Chondrocyte (in vitro differentiated cells): Measurements from ENCODE around the gene BLOC1S2. TPM values are rescaled to one million over a fixed set of nuclear protein-coding genes. Genes with fewer than 3 reads are reported as not detected.

Experiments
- DNase-seq: peaks from one replicate; pipeline ENCODE4 v3.0.0; 2021; ENCODE audit warnings: mixed read lengths, low spot score
- H3K27ac Mint-ChIP-seq: one replicate; pipeline ENCODE4 v1.8.0; 2021; ENCODE audit warnings: mild to moderate bottlenecking, moderate library complexity, mixed read lengths; ENCODE audit not compliant: unreplicated experiment
- H3K27me3 Mint-ChIP-seq: 2 replicates; pipeline ENCODE4 v1.8.0; 2021; ENCODE audit warnings: low read depth, mixed read lengths
- H3K36me3 Mint-ChIP-seq: 2 replicates; pipeline ENCODE4 v1.8.0; 2021; ENCODE audit warnings: low read depth, mixed read lengths
- H3K4me1 Mint-ChIP-seq: 2 replicates; pipeline ENCODE4 v1.8.0; 2021; ENCODE audit warnings: low read depth, mild to moderate bottlenecking, mixed read lengths
- H3K4me3 Mint-ChIP-seq: one replicate; pipeline ENCODE4 v1.8.0; 2021; ENCODE audit warnings: mild to moderate bottlenecking, moderate library complexity, mixed read lengths; ENCODE audit not compliant: unreplicated experiment
- H3K9me3 Mint-ChIP-seq: 2 replicates; pipeline ENCODE4 v1.8.0; 2021; ENCODE audit warnings: low read depth, mixed read lengths
- total RNA-seq: library from RNA; stranded (reverse); gene quantifications from 3 replicates; pipeline ENCODE4 v1.2.1, GENCODE V29; 2021
- TF ChIP-seq, protein P1 (sequence below): fragments of 200-600 bp; sonication (generic); IDR thresholded peaks from 2 replicates; pipeline ENCODE4 v1.5.0; 2021; ENCODE audit warnings: antibody characterized with exemption, mild to moderate bottlenecking, moderate library complexity

The BLOC1S2 gene
- total RNA-seq, 1 donor from 2014 or later: 25.9 TPM

DNA sequence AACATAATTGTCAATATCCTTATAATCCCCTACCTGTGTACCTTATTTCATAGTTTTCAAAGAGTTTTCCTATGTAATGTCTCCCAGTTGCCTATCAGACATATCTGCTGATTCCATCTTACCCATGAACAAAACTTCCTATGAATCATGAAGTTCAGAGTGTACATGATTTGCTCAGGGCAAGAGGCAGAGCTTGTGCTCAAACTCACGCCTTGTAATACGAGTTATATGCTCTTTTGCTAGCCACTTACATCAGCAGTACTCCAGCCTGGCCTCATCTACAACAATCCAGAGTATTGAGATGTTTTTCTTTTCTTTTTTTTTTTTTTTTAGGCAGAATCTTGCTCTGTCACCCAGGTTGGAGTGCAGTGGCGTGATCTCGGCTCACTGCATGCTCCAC is 31.7 kb upstream of the BLOC1S2 start:
- DNase-seq: no peak
- Mint-ChIP-seq H3K27me3 (peaks cover 24% of the 10 kb centered on the region), H3K36me3 (no peaks in the 10 kb centered on the region), H3K4me1 (peaks cover 4% of the 10 kb centered on the region), H3K9me3 (no peaks in the 10 kb centered on the region), H3K4me3 (no peak overlapping the region), H3K27ac (no peak overlapping the region)
- TF ChIP-seq, protein P1, sequence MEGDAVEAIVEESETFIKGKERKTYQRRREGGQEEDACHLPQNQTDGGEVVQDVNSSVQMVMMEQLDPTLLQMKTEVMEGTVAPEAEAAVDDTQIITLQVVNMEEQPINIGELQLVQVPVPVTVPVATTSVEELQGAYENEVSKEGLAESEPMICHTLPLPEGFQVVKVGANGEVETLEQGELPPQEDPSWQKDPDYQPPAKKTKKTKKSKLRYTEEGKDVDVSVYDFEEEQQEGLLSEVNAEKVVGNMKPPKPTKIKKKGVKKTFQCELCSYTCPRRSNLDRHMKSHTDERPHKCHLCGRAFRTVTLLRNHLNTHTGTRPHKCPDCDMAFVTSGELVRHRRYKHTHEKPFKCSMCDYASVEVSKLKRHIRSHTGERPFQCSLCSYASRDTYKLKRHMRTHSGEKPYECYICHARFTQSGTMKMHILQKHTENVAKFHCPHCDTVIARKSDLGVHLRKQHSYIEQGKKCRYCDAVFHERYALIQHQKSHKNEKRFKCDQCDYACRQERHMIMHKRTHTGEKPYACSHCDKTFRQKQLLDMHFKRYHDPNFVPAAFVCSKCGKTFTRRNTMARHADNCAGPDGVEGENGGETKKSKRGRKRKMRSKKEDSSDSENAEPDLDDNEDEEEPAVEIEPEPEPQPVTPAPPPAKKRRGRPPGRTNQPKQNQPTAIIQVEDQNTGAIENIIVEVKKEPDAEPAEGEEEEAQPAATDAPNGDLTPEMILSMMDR: no peak

DNA sequence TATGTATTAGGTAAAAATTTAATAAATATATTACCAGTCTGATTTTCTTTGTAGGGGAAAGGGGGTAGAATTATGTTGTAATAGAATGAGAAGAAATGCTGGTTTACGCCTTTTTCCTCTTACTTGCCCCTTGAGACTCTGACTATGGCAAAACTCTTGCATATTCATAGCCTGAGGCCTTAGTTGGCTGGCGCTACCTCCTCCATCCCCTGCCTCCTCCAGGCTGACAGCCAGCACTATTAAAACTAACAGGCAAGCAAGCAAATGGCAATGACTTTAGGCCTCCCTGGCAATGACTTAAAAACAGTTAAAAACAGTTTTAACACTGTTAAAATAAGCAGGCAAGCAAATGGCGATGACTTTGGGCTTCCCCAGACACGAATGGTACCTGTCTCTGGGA is 29.1 kb upstream of the BLOC1S2 start:
- H3K27me3 Mint-ChIP-seq: peaks cover 41% of the 10 kb centered on the region
- no peak overlapping the region for H3K27ac Mint-ChIP-seq
- H3K4me1 Mint-ChIP-seq: peaks cover 4% of the 10 kb centered on the region

DNA sequence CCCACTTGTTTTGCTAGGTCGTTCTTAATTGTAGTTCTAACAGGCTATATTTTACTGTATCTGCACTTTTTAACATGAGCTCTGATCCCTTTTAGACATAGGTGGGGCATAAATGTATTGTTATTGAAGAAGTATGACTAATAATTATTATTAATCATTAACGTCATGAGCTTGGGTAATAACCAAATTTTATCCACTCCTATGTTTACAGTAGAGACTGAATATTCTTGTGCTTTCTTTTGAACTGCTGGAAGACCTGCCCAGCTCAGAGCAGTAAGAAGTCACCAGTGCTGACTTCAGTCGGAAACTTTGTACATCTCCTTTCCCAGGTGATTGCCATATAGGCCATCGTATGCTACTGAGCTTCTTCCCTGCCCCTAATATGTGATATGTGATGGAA is 24.8 kb upstream of the BLOC1S2 start:
- peaks cover 61% of the 10 kb centered on the region for H3K27me3 Mint-ChIP-seq

More for the DNA sequence above, 29.1 kb upstream of the BLOC1S2 start:
- DNase-seq: no peak
- H3K36me3 Mint-ChIP-seq: no peaks in the 10 kb centered on the region
- H3K4me3 Mint-ChIP-seq: no peak overlapping the region
- H3K9me3 Mint-ChIP-seq: no peaks in the 10 kb centered on the region
- TF ChIP-seq, protein P1: no peak

DNA sequence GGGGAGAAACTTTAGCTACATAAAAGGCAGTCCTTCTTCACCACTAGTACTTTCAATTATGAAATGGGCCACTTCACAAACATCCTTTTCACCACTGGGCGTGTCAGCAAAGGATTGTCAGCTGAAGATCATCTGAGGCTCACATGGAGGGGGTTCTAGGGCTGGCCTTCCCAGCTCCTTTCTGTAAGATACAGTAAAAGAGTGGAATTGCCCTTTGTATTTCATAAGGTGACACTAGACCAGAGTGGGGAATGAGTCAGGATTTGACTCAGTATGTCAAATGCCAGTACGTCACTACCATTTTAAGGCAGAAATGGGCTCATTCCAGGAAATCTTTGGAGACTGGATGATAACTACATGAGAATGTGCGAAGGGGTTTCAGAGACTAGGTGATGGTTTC is 21.2 kb upstream of the BLOC1S2 start:
- H3K4me3 Mint-ChIP-seq: no peak overlapping the region
- DNase-seq: no peak
- TF ChIP-seq, protein P1: no peak
- no peaks in the 10 kb centered on the region for H3K9me3 Mint-ChIP-seq
- H3K27ac Mint-ChIP-seq: no peak overlapping the region
- peaks cover 59% of the 10 kb centered on the region for H3K27me3 Mint-ChIP-seq
- H3K4me1 Mint-ChIP-seq: no peaks in the 10 kb centered on the region
- no peaks in the 10 kb centered on the region for H3K36me3 Mint-ChIP-seq

More for the DNA sequence above, 24.8 kb upstream of the BLOC1S2 start:
- Mint-ChIP-seq H3K4me1 (no peaks in the 10 kb centered on the region), H3K9me3 (no peaks in the 10 kb centered on the region), H3K27ac (no peak overlapping the region), H3K4me3 (no peak overlapping the region), H3K36me3 (no peaks in the 10 kb centered on the region)
- no peak for DNase-seq
- TF ChIP-seq, protein P1: no peak

DNA sequence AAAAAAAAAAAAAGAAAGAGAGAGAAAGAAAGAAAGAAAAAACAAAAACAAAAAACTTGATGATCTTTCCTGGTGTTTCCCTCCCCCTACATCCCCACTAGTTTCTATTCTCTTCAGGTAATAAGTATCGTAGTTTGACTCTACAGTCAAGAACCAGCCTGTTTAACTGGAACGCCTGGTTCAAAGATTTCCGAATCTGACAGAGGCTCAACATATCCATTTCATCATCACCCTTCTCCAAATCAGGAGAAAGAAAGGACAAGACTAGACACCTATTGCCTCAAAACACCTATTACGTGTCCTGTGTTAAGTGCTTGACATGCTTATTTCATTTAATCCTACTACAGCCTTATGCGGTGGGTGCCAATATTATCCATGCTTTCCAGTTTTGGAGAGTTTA is 20.4 kb upstream of the BLOC1S2 start:
- TF ChIP-seq, protein P1: no peak
- Mint-ChIP-seq H3K27me3 (peaks cover 51% of the 10 kb centered on the region), H3K36me3 (no peaks in the 10 kb centered on the region), H3K4me3 (no peak overlapping the region), H3K27ac (no peak overlapping the region), H3K9me3 (no peaks in the 10 kb centered on the region), H3K4me1 (no peaks in the 10 kb centered on the region)
- DNase-seq: no peak
